ENCODE measurements around the gene LRMDA. TPM values are rescaled to one million over a fixed set of nuclear protein-coding genes. Genes with fewer than 3 reads are reported as not detected.

The LRMDA gene
- total and polyA plus RNA-seq, 2 of the 8 experiments (the other 6 are each of a cell fraction or from before 2014, with no cell fraction given) = 0.86 to 2.8 TPM

DNA sequence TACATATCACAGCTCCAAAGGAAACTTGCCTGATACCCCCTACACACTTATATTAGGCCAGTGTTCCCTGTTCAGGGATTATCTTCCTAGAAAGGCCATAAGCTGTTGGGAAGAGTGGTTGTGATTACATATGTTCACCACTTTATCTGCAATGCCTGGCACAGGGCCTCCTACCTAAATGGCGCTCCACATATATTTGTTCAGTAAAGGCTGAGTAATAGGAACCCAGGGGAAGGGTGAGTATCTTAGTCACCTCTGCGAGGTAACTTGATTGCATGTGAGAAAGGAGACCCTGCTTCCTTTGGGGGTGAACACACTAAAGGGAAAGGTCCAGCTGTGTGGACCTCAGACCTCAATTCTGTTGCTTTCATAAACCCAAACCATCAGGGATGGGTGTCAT, 896.0 kb downstream of the LRMDA start:
- no peaks in the 10 kb centered on the region for H3K79me1 ChIP-seq (ENCODE audit: low read depth, low read length)
- no peak overlapping the region for H3K4me3 ChIP-seq (ENCODE audit: extremely low read depth in 1 of 4, insufficient read depth in 2 of 4, low read depth in 3 of 4, low read length in 4 of 4)
- no peaks in the 10 kb centered on the region for H3K27me3 ChIP-seq (replicated peaks in 1 of 4; ENCODE audit: control insufficient read depth in 3 of 4, extremely low read depth in 1 of 4, insufficient read depth in 3 of 4, low read length in 3 of 4)
- no peak overlapping the region for H2BK120ac ChIP-seq (replicated peaks; ENCODE audit: low read depth, low read length)
- no peak overlapping the region for H4K8ac ChIP-seq (ENCODE audit: extremely low read depth, insufficient read depth, low read length)
- no peak overlapping the region for H4K5ac ChIP-seq (ENCODE audit: insufficient read length, low read depth, low read length)
- H3K18ac ChIP-seq (ENCODE audit: extremely low read depth, low read length) = no peak overlapping the region
- H3K79me2 ChIP-seq (ENCODE audit: control insufficient read depth in 1 of 2, insufficient read depth in 2 of 2, low read length in 2 of 2) = no peaks in the 10 kb centered on the region
- H3K4me1 ChIP-seq (replicated peaks in 1 of 4; ENCODE audit: control insufficient read depth in 3 of 4, insufficient read depth in 4 of 4, low read length in 3 of 4) = no peaks in the 10 kb centered on the region; a peak in 1 of 7 replicates
- no peak overlapping the region for H3K56ac ChIP-seq (replicated peaks; ENCODE audit: insufficient read length, low read depth, low read length)
- H3K23me2 ChIP-seq (ENCODE audit: low read depth, low read length) = no peaks in the 10 kb centered on the region
- no peak overlapping the region for H3K4me2 ChIP-seq (ENCODE audit: insufficient read depth in 1 of 2, low read depth in 2 of 2, low read length in 2 of 2)
- H2BK20ac ChIP-seq (ENCODE audit: low read length) = no peak overlapping the region
- no peak overlapping the region for H3K4ac ChIP-seq (replicated peaks; ENCODE audit: insufficient read length, low read depth, low read length)
- no peaks in the 10 kb centered on the region for H4K20me1 ChIP-seq (replicated peaks in 1 of 2; ENCODE audit: control insufficient read depth in 1 of 2, insufficient read depth in 2 of 2, low read length in 2 of 2)
- no peak overlapping the region for H3K27ac ChIP-seq (ENCODE audit: low read depth, low read length)
- no peak overlapping the region for H3K14ac ChIP-seq (ENCODE audit: insufficient read length)
- FAIRE-seq (no peak), DNase-seq (ENCODE audit: low read depth in 1 of 2, low spot score in 2 of 2) (no peak)
- no peak overlapping the region for H2AFZ ChIP-seq (ENCODE audit: low read length)
- no peak overlapping the region for H2BK5ac ChIP-seq (ENCODE audit: low read depth, low read length)
- CTCF ChIA-PET (ENCODE audit: partially characterized antibody) = interaction anchor here (0.6 kb wide), 2 partner anchors 229 to 652 kb away, joined by 3 read pairs; no protein-coding TSS in a partner anchor
- H3K9me3 ChIP-seq (ENCODE audit: insufficient read depth in 2 of 2, low read depth in 1 of 2, low read length in 1 of 2) = no peaks in the 10 kb centered on the region
- H2BK15ac ChIP-seq (ENCODE audit: low read length) = no peak overlapping the region
- no peak overlapping the region for H2AK5ac ChIP-seq (ENCODE audit: low read depth, low read length)
- 100% methylated on average over 2 of the region's 2 CpGs; no CpG with 5 or more reads in 1 of the 2 experiments for WGBS, 2 experiments (ENCODE audit: extremely low coverage in 1 of 2, insufficient coverage in 1 of 2, insufficient read length in 1 of 2, insufficient replicate concordance in 2 of 2, low coverage in 1 of 2, low lambda C conversion rate in 2 of 2, missing lambda C conversion rate in 1 of 2)
- H3K23ac ChIP-seq (ENCODE audit: insufficient read length) = no peak overlapping the region
- H2BK12ac ChIP-seq (ENCODE audit: low read depth, low read length) = no peak overlapping the region
- no peak for TF ChIP-seq CTBP2 (IDR thresholded peaks at IDR 0.05; ENCODE audit: borderline replicate concordance, insufficient read depth, insufficient read length, low read length)
- no peak for TF ChIP-seq CHD1 (IDR thresholded peaks at IDR 0.05; ENCODE audit: low read depth, low read length)
- no peak for TF ChIP-seq SAP30 (IDR thresholded peaks at IDR 0.05; ENCODE audit: insufficient read depth, insufficient replicate concordance, low read length)
- no peak overlapping the region for H3K9ac ChIP-seq (replicated peaks in 1 of 4; ENCODE audit: extremely low read depth in 1 of 4, low read depth in 3 of 4, low read length in 3 of 4)
- H3K36me3 ChIP-seq (ENCODE audit: control insufficient read depth in 2 of 4, insufficient read depth in 4 of 4, low read length in 3 of 4) = no peaks in the 10 kb centered on the region
- no peak overlapping the region for H4K91ac ChIP-seq (replicated peaks; ENCODE audit: insufficient read length, low read length)
- POLR2A ChIA-PET (ENCODE audit: partially characterized antibody) = no interaction called here
